Measurements from ENCODE around the gene CDC34.

Gene CDC34

DNA sequence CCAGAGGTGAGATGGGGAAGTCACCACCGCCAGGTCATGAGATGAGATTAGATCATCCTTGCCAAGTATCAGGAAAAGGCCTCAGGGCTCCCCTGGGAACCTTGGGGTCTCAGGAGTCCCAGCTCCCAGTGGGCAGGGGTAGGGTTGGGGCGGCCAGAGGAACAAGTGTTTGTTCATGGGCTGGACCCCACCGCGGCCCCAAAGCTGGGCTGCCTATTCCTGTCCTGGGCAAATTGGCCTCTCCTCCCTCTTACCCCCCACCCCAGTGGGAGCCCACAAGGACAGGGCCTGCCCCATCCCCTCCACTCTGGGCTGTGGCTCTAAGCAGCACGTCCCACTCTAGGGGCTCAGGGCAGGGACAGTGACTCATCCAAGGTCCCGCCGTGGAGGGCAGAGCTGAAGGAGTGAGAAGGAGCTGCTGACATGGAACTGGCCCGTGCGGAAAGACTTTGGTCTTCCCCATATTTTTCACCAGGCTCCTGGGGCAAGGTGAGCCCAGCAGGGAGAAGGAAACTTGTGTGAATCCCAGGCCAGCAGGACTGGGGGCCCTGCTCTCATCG is 54.1 kb downstream of the CDC34 start:
- no peak for DNase-seq (ENCODE audit: extremely low read depth in 1 of 2, low read depth in 1 of 2)

- peak in 1 of 2 donors; percentile 67 for DNase-seq (ENCODE audit: extremely low read depth in 1 of 2, low read depth in 1 of 2)
Observed at GRCh38 chr19:588093-588740, 56.7 kb downstream of the CDC34 start.

GRCh38 chr19:588741-589692 is 57.5 kb downstream of the CDC34 start:
- no peak for DNase-seq (ENCODE audit: extremely low read depth in 1 of 2, low read depth in 1 of 2)

DNA sequence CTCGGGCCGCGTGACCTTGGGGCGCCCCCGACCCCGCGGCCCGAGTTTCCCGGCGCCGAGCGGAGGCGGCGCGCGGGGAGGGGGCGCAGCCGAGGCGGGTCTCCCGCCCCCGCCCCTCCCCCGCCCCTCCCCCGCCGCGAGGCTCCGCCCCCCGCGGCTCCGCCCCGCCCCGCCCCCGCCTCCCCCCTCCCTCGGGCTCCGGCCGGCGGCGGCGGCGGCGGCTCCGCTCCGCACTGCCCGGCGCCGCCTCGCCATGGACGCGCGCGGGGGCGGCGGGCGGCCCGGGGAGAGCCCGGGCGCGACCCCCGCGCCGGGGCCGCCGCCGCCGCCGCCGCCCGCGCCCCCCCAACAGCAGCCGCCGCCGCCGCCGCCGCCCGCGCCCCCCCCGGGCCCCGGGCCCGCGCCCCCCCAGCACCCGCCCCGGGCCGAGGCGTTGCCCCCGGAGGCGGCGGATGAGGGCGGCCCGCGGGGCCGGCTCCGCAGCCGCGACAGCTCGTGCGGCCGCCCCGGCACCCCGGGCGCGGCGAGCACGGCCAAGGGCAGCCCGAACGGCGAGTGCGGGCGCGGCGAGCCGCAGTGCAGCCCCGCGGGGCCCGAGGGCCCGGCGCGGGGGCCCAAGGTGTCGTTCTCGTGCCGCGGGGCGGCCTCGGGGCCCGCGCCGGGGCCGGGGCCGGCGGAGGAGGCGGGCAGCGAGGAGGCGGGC is 58.3 kb downstream of the CDC34 start, which contains the start of gene HCN2:
TSS of gene HCN2 (plus strand) at position 189 of the 703 bp plus-strand sequence. CDS start at position 254, 65 bp downstream.
- no peak for DNase-seq (ENCODE audit: extremely low read depth in 1 of 2, low read depth in 1 of 2)

DNA sequence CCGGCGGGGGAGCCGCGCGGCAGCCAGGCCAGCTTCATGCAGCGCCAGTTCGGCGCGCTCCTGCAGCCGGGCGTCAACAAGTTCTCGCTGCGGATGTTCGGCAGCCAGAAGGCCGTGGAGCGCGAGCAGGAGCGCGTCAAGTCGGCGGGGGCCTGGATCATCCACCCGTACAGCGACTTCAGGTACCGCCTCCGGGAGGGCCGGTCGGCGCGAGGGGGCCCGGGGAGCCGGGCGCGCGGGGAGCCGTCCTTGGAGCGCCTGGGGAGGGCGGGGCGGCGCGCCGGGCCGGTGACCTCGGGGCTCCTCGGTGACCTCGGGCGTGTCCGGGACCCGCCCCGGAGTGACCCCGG is 58.8 kb downstream of the CDC34 start:
- DNase-seq (ENCODE audit: extremely low read depth in 1 of 2, low read depth in 1 of 2), result no peak

DNA sequence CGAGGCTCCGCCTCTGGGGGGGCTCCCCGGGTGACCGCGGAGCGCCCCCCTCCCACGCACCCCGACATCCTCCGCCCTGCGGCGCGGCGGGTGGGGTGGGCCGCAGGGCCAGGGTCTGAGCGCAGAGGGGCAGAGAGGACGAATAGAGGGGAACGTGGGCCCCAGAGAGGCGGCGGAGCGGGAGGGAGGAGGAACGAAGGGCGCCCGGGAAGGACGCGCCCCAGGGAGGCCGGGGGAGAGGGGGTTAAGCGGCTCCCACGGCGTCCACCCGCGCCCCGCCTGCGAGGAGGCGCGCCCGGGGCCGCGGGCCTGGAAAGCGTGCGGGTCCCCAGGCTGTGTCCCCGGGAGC is 59.2 kb downstream of the CDC34 start:
- no peak for DNase-seq (ENCODE audit: extremely low read depth in 1 of 2, low read depth in 1 of 2)

- no peak for DNase-seq (ENCODE audit: extremely low read depth in 1 of 2, low read depth in 1 of 2)
Observed at GRCh38 chr19:591099-591958, 59.8 kb downstream of the CDC34 start.
